Adrenal gland (tissue), 5 donors: ENCODE results near the gene TMEM52.

ENCODE experiments used
- CTCF ChIP-seq, 6 experiments: fragments of 450-650 bp in 4 of 6; fragments of 200-600 bp in 2 of 6; sonication (generic) in 1 of 6; IDR thresholded peaks; 1 replicate in 5 of 6; 2 replicates in 1 of 6; pipeline versions ENCODE4 v1.5.1 to v1.8.0; 2016 to 2021; ENCODE audit warnings: antibody characterized with exemption in 6 of 6, mild to moderate bottlenecking in 2 of 6, moderate library complexity in 1 of 6
- POLR2A ChIP-seq, 2 donors: fragments of 450-650 bp; IDR thresholded peaks; one replicate each; pipeline ENCODE4 v1.6.1; 2017; ENCODE audit warnings: antibody characterized with exemption in 2 of 2, mild to moderate bottlenecking in 2 of 2, moderate library complexity in 1 of 2
- donor health status: DM: no; HTN: no; CAD: no.

- peak in 1 of 6 experiments; percentile 15 for TF ChIP-seq CTCF (IDR thresholded peaks at IDR 0.05)
- no peak for TF ChIP-seq POLR2A (IDR thresholded peaks at IDR 0.05)
Observed at GRCh38 chr1:1954831-1955441, 35.9 kb upstream of the TMEM52 start.
